Lung (tissue), 12 donors: ENCODE data around the gene ERC2. TPM values are rescaled to one million over a fixed set of nuclear protein-coding genes. Genes with fewer than 3 reads are reported as not detected.

ENCODE experiments used
- ATAC-seq: fragments of 200-7000 bp; cut with Tn5 transposase; one replicate; pipeline ENCODE4 v1.9.1; 2020; ENCODE audit warnings: moderate number of reproducible peaks; ENCODE audit not compliant: insufficient read depth, low FRiP score
- DNase-seq, 3 donors: peaks; one replicate each; pipeline ENCODE4 v3.0.0-alpha.2; 2013 to 2017
- H3K27ac ChIP-seq, 2 donors: one replicate each; pipeline ENCODE4 v1.5.1; 2013; ENCODE audit warnings: mild to moderate bottlenecking in 2 of 2, moderate library complexity in 2 of 2, control low read depth in 1 of 2, inconsistent platforms in 1 of 2, low read depth in 1 of 2, low read length in 1 of 2
- H3K27me3 ChIP-seq, 3 donors: one replicate each; pipeline ENCODE4 v1.5.1; 2013; ENCODE audit warnings: low read length in 2 of 3; ENCODE audit not compliant: control insufficient read depth in 3 of 3, insufficient read depth in 3 of 3
- H3K36me3 ChIP-seq, 4 donors: one replicate each; pipeline ENCODE4 v1.5.1; 2013; ENCODE audit warnings: low read length in 4 of 4, mild to moderate bottlenecking in 1 of 4, moderate library complexity in 1 of 4; ENCODE audit not compliant: control insufficient read depth in 4 of 4, insufficient read depth in 4 of 4
- H3K4me1 ChIP-seq, 5 donors: one replicate each; pipeline ENCODE4 v1.5.1; 2013; ENCODE audit warnings: low read length in 5 of 5, mild to moderate bottlenecking in 2 of 5, moderate library complexity in 1 of 5; ENCODE audit not compliant: control insufficient read depth in 5 of 5, insufficient read depth in 5 of 5
- H3K4me3 ChIP-seq: one replicate; pipeline ENCODE4 v1.5.1; 2013; ENCODE audit warnings: mild to moderate bottlenecking, control low read depth, moderate library complexity
- H3K9ac ChIP-seq, 2 donors: one replicate each; pipeline ENCODE4 v1.5.1; 2013; ENCODE audit warnings: low read length in 2 of 2, control low read depth in 1 of 2; ENCODE audit not compliant: insufficient read depth in 1 of 2
- H3K9me3 ChIP-seq, 4 donors: one replicate each; pipeline ENCODE4 v1.5.1; 2013; ENCODE audit warnings: low read length in 3 of 4, mild to moderate bottlenecking in 1 of 4, moderate library complexity in 1 of 4; ENCODE audit not compliant: control insufficient read depth in 4 of 4, insufficient read depth in 3 of 4
- WGBS, 2 donors: extraction: QIAGEN DNeasy Blood & Tissue Kit; methylation state at CpG; one replicate each; pipeline ENCODE4 v1.1.7; 2013; 5-methylcytosine and 5-hydroxymethylcytosine counted together
- polyA plus RNA-seq, 2 donors: library from polyadenylated mRNA; stranded (reverse); fragments of 200-250 nt; gene quantifications; one replicate each; pipeline ENCODE4 v1.2.1, GENCODE V29; 2013
- total RNA-seq, 2 donors: library from RNA; depleted of rRNA in 1 of 2; stranded (reverse); fragments of >200 nt in 1 of 2; gene quantifications; one replicate each; pipeline ENCODE4 v1.2.1, GENCODE V29; 2014 to 2021
- TF ChIP-seq, protein P1 (sequence below): IDR thresholded peaks from 2 replicates; pipeline ENCODE4 v1.5.1; 2012; ENCODE audit warnings: mild to moderate bottlenecking; ENCODE audit errors: control extremely low read depth, extremely low read depth
- donor health status: control.
- donor health status: control.
- donor health status: Bipolar disorder and iron deficiency.
- donor health status: healthy.
- donor health status: DM: yes; HTN: yes; CAD: no.

ERC2 gene
- total and polyA plus RNA-seq, 4 donors: 0.20 to 3.5 (median 0.97) TPM

DNA sequence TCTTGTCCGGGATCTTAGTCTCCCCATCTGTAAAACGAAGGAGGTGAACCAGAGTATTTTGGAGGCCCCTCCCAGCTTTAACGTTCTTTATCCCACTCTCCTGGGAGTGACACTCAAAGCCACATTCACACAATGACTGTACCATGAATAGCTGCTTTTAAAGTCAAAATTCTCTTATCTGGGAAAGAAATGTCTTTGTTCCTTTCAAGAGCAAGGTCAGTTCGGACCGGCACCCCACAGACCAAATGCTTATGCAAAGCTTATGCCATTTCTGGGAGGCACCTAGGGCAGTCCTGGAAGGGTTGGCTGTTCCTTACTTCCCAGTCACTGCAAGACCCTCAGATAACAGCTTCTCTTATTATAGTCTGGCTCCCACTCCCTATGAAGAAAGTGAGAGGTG is 927.7 kb downstream of the ERC2 start:
- WGBS, 2 donors: 76 to 81% methylated on average over 5 of the region's 5 CpGs
- H3K27me3 ChIP-seq: no peaks in the 10 kb centered on the region
- DNase-seq (no peak), ATAC-seq (no peak)
- H3K4me1 ChIP-seq: peaks cover 0 to 3% (median 0%) of the 10 kb centered on the region in 5 donors
- H3K36me3 ChIP-seq: no peaks in the 10 kb centered on the region
- H3K4me3 ChIP-seq: no peak overlapping the region
- no peak overlapping the region for H3K9ac ChIP-seq
- TF ChIP-seq, protein P1, sequence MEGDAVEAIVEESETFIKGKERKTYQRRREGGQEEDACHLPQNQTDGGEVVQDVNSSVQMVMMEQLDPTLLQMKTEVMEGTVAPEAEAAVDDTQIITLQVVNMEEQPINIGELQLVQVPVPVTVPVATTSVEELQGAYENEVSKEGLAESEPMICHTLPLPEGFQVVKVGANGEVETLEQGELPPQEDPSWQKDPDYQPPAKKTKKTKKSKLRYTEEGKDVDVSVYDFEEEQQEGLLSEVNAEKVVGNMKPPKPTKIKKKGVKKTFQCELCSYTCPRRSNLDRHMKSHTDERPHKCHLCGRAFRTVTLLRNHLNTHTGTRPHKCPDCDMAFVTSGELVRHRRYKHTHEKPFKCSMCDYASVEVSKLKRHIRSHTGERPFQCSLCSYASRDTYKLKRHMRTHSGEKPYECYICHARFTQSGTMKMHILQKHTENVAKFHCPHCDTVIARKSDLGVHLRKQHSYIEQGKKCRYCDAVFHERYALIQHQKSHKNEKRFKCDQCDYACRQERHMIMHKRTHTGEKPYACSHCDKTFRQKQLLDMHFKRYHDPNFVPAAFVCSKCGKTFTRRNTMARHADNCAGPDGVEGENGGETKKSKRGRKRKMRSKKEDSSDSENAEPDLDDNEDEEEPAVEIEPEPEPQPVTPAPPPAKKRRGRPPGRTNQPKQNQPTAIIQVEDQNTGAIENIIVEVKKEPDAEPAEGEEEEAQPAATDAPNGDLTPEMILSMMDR: no peak
- H3K9me3 ChIP-seq: no peaks in the 10 kb centered on the region
- H3K27ac ChIP-seq: no peak overlapping the region

DNA sequence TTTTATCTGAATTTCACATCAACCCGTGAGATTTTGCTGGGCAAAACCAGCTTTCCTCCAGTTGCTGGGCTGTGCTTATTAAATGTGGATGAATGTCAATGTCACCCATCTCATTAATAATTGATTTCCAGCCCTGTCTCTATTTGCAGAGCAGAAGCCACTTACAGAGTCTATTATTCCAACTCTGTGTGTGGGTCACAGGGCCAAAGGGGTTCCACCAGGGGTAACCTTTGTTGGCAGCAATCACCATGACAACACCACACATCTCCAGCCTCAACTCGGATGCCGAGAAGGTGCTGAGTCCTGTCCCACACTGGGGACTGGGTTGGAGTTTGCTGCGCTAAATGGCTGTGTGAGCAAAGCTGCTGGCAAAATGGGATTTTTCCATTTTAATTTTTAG is 930.1 kb downstream of the ERC2 start:
- Histone ChIP-seq H3K27me3 (no peaks in the 10 kb centered on the region), H3K9ac (no peak overlapping the region), H3K4me3 (no peak overlapping the region), H3K9me3 (no peaks in the 10 kb centered on the region), H3K4me1 (peaks cover 0 to 3% (median 0%) of the 10 kb centered on the region in 5 donors), H3K36me3 (no peaks in the 10 kb centered on the region), H3K27ac (no peak overlapping the region)
- WGBS, 2 donors: 89 to 92% methylated on average over 4 of the region's 4 CpGs
- DNase-seq (no peak), ATAC-seq (no peak)
- TF ChIP-seq, protein P1: no peak

DNA sequence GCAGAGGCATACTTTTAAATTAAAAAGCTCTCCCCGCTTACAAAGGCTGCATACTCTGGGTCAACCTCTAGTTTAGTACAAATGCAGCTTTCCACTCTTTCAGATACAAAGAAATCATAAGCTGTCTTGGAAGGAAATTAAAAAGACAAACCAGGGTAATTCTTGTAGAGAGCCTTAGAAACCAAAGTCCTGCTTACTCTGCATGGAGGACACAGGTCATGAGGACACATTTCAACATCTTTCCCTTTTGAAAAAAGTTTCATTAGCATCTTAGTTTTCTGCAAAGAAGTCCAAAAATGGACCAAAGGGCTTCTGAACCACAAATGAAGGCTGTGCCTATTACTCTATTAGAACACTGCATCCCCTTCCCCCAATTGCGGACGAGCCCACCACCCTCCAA is 930.7 kb downstream of the ERC2 start:
- no peak overlapping the region for H3K27ac ChIP-seq
- H3K36me3 ChIP-seq: no peaks in the 10 kb centered on the region
- peaks cover 0 to 3% (median 0%) of the 10 kb centered on the region in 5 donors for H3K4me1 ChIP-seq
- ATAC-seq (no peak), DNase-seq (no peak)
- no peaks in the 10 kb centered on the region for H3K27me3 ChIP-seq
- H3K9me3 ChIP-seq: no peaks in the 10 kb centered on the region
- H3K9ac ChIP-seq: no peak overlapping the region
- TF ChIP-seq, protein P1: no peak
- no peak overlapping the region for H3K4me3 ChIP-seq
- 90 to 97% methylated on average over 3 of the region's 3 CpGs for WGBS, 2 donors

DNA sequence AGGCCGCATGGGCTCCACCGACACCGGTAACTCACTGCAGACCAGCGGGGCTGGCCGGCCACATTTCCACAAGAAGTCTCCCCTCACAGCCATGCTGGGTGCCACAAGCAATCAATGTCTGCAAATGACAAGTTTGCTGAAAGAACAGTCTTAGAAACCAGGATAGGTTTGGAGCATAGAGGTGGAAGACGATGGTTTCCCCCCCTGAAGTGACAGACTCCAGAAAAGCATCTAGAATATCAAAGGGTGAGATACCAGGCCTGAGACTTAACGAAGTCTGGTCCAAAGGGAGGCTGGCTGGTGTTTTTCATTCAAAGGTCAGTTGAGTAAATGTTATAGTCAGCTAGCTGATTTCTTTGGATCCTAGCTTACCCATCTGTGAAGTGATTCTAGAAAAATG is 931.1 kb downstream of the ERC2 start:
- Histone ChIP-seq H3K36me3 (no peaks in the 10 kb centered on the region), H3K27ac (no peak overlapping the region), H3K4me3 (no peak overlapping the region), H3K27me3 (no peaks in the 10 kb centered on the region), H3K9me3 (no peaks in the 10 kb centered on the region), H3K9ac (no peak overlapping the region), H3K4me1 (peaks cover 0 to 3% (median 0%) of the 10 kb centered on the region in 5 donors)
- ATAC-seq (no peak), DNase-seq (no peak)
- TF ChIP-seq, protein P1: no peak
- WGBS, 2 donors: 90 to 94% methylated on average over 7 of the region's 7 CpGs
